ENCODE data around the gene NAV2. TPM values are rescaled to one million over a fixed set of nuclear protein-coding genes. Genes with fewer than 3 reads are reported as not detected.
A peak's percentile ranks its signal among the peaks of the same experiment; 100 is the strongest.

Gene NAV2
- total and polyA plus RNA-seq, 5 experiments from 2014 or later = 0.06 to 4.2 (median 1.1) TPM; not detected in 1

- H3K9me3 Mint-ChIP-seq = no peaks in the 10 kb centered on the region
- peaks cover 0 to 5% (median 0%) of the 10 kb centered on the region in 4 donors for H3K4me1 Mint-ChIP-seq
- ATAC-seq (no peak), DNase-seq (no peak)
- H3K36me3 Mint-ChIP-seq = peaks cover 0 to 2% (median 0%) of the 10 kb centered on the region in 3 donors
- H3K27ac Mint-ChIP-seq = no peak overlapping the region
- H3K4me3 Mint-ChIP-seq = no peak overlapping the region
- POLR2A ChIA-PET = no interaction called here
- H3K27me3 Mint-ChIP-seq = peaks cover 0 to 51% (median 9%) of the 10 kb centered on the region in 5 donors
These were observed 328.9 kb downstream of the NAV2 start for GRCh38 chr11:20041499-20041898.

GRCh38 chr11:20042045-20042639 lies 329.5 kb downstream of the NAV2 start:
- no peak for DNase-seq
- Mint-ChIP-seq H3K4me1 (peaks cover 0 to 9% (median 0%) of the 10 kb centered on the region in 4 donors), H3K4me3 (no peak overlapping the region), H3K27me3 (peaks cover 0 to 51% (median 5%) of the 10 kb centered on the region in 5 donors), H3K9me3 (no peaks in the 10 kb centered on the region), H3K36me3 (peaks cover 0 to 1% (median 0%) of the 10 kb centered on the region in 3 donors), H3K27ac (no peak overlapping the region)
- no peak for ATAC-seq
- POLR2A ChIA-PET = no interaction called here

GRCh38 chr11:20042811-20043341 lies 330.2 kb downstream of the NAV2 start:
- ATAC-seq = no peak
- H3K27ac Mint-ChIP-seq = no peak overlapping the region
- DNase-seq = no peak

GRCh38 chr11:20043992-20044391 lies 331.4 kb downstream of the NAV2 start:
- no peak for ATAC-seq
- Mint-ChIP-seq H3K9me3 (no peaks in the 10 kb centered on the region), H3K27ac (peak overlapping the region in 1 of 10 donors; percentile 25), H3K4me3 (no peak overlapping the region), H3K36me3 (no peaks in the 10 kb centered on the region), H3K4me1 (peaks cover 0 to 13% (median 0%) of the 10 kb centered on the region in 4 donors), H3K27me3 (peaks cover 0 to 41% (median 6%) of the 10 kb centered on the region in 5 donors)
- POLR2A ChIA-PET = no interaction called here
- no peak for DNase-seq

More at GRCh38 chr11:20042811-20043341, 330.2 kb downstream of the NAV2 start:
- H3K27me3 Mint-ChIP-seq = peaks cover 0 to 51% (median 4%) of the 10 kb centered on the region in 5 donors
- H3K36me3 Mint-ChIP-seq = no peaks in the 10 kb centered on the region
- H3K9me3 Mint-ChIP-seq = no peaks in the 10 kb centered on the region
- H3K4me1 Mint-ChIP-seq = peaks cover 0 to 10% (median 0%) of the 10 kb centered on the region in 4 donors
- H3K4me3 Mint-ChIP-seq = no peak overlapping the region
- POLR2A ChIA-PET = no interaction called here

DNA sequence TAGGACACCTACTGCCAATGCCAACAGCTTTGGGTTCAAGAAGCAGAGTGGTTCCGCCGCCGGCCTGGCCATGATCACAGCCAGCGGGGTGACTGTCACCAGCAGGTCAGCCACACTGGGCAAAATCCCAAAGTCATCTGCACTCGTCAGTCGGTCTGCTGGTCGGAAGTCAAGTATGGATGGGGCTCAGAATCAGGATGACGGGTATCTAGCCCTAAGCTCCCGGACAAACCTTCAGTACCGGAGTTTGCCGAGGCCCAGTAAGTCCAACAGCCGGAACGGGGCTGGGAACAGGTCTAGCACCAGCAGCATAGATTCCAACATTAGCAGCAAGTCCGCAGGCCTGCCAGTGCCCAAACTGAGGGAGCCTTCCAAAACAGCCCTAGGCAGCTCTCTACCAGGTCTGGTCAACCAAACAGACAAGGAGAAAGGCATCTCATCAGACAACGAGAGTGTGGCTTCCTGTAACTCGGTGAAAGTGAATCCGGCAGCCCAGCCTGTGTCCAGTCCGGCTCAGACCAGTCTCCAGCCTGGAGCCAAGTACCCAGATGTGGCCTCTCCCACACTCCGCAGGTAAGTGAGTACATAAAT lies 332.6 kb downstream of the NAV2 start:
- peaks cover 0 to 1% (median 0%) of the 10 kb centered on the region in 3 donors for H3K36me3 Mint-ChIP-seq
- no peak overlapping the region for H3K4me3 Mint-ChIP-seq
- H3K27me3 Mint-ChIP-seq = peaks cover 0 to 29% (median 5%) of the 10 kb centered on the region in 5 donors
- no peak overlapping the region for H3K27ac Mint-ChIP-seq
- ATAC-seq (no peak), DNase-seq (no peak)
- peaks cover 0 to 13% (median 0%) of the 10 kb centered on the region in 4 donors for H3K4me1 Mint-ChIP-seq
- H3K9me3 Mint-ChIP-seq = no peaks in the 10 kb centered on the region
- POLR2A ChIA-PET = no interaction called here

DNA sequence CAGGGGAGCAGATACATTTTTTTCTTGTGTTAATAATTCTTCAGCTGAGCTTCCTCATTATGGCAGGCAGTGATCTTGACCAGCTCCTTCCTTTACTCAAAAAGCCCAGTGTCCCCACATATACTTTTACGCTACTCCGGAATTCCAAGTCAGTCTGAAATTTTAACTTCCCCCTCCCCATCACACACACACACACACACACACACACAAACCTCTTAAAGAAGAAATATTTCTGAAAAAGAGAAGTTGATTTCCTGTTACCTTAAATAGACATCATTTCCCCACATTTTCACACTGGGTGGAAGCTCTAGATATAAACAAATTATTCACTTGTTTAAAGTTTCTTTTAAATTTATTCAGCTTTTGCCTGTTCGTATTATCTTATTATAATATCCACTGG lies 333.8 kb downstream of the NAV2 start:
- Mint-ChIP-seq H3K4me3 (no peak overlapping the region), H3K27me3 (peaks cover 0 to 22% (median 5%) of the 10 kb centered on the region in 5 donors), H3K4me1 (peaks cover 0 to 13% (median 0%) of the 10 kb centered on the region in 4 donors), H3K36me3 (peaks cover 0 to 1% (median 0%) of the 10 kb centered on the region in 3 donors), H3K27ac (peak overlapping the region in 1 of 10 donors; percentile 6), H3K9me3 (no peaks in the 10 kb centered on the region)
- DNase-seq (no peak), ATAC-seq (no peak)
- POLR2A ChIA-PET = no interaction called here

GRCh38 chr11:20047006-20047768 lies 334.6 kb downstream of the NAV2 start:
- peaks cover 0 to 13% (median 0%) of the 10 kb centered on the region in 4 donors for H3K4me1 Mint-ChIP-seq
- peaks cover 0 to 14% (median 5%) of the 10 kb centered on the region in 5 donors for H3K27me3 Mint-ChIP-seq
- H3K4me3 Mint-ChIP-seq = no peak overlapping the region
- peaks cover 0 to 1% (median 0%) of the 10 kb centered on the region in 3 donors for H3K36me3 Mint-ChIP-seq
- DNase-seq (no peak), ATAC-seq (no peak)
- H3K27ac Mint-ChIP-seq = no peak overlapping the region
- POLR2A ChIA-PET = no interaction called here
- no peaks in the 10 kb centered on the region for H3K9me3 Mint-ChIP-seq

DNA sequence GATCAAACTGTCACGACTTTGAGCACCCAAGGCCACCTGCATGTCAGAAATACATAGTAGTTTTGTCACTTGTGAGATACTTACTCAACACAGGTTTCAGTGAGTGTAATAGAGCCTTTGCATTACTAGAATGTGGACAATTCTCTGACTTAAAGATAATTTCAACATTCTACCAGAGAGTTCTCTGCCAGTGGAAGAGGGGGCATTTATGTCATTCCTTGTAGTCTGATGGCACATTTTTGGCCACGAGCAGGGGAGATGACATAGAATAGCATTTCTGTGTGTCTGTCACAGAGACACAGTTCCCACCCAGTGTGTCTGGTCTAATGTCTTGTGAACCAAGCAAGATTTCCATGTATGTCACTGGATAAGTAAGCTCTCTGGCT lies 335.1 kb downstream of the NAV2 start:
- no peak for DNase-seq
- Mint-ChIP-seq H3K4me1 (peaks cover 0 to 13% (median 0%) of the 10 kb centered on the region in 4 donors), H3K27ac (no peak overlapping the region), H3K36me3 (peaks cover 0 to 1% (median 0%) of the 10 kb centered on the region in 3 donors), H3K9me3 (no peaks in the 10 kb centered on the region), H3K27me3 (peaks cover 0 to 14% (median 5%) of the 10 kb centered on the region in 5 donors), H3K4me3 (no peak overlapping the region)
- ATAC-seq = no peak
- POLR2A ChIA-PET = no interaction called here

DNA sequence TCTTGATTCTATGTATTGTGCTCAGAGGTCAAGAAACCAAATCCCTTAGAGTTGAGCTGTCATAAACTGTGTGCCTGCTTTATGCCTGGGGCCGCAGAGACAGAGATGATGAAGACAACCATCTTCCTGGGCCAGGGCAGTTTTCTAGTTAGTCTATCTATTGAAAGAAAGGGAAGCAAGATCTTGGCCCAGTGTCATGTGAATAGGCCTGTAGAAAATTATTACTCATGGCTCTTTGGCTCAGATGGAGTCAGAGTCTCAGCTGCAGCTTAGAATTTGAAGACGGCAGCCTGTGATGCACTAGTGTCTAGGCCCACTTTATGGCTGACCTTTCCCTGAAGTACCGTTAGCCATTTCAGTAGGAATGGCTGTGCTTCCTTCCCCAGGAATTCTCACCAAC lies 335.6 kb downstream of the NAV2 start:
- H3K4me1 Mint-ChIP-seq = peaks cover 0 to 13% (median 0%) of the 10 kb centered on the region in 4 donors
- DNase-seq (no peak), ATAC-seq (no peak)
- H3K27me3 Mint-ChIP-seq = peaks cover 0 to 11% (median 3%) of the 10 kb centered on the region in 5 donors
- no peak overlapping the region for H3K27ac Mint-ChIP-seq
- H3K4me3 Mint-ChIP-seq = no peak overlapping the region
- POLR2A ChIA-PET = no interaction called here
- H3K36me3 Mint-ChIP-seq = peaks cover 0 to 1% (median 0%) of the 10 kb centered on the region in 3 donors
- no peaks in the 10 kb centered on the region for H3K9me3 Mint-ChIP-seq

- Mint-ChIP-seq H3K9me3 (no peaks in the 10 kb centered on the region), H3K27ac (no peak overlapping the region), H3K4me3 (no peak overlapping the region), H3K36me3 (peaks cover 0 to 1% (median 0%) of the 10 kb centered on the region in 3 donors), H3K27me3 (peaks cover 0 to 8% (median 1%) of the 10 kb centered on the region in 5 donors), H3K4me1 (peaks cover 0 to 13% (median 0%) of the 10 kb centered on the region in 4 donors)
- no peak for ATAC-seq
- DNase-seq = no peak
- POLR2A ChIA-PET = no interaction called here
These were observed 336.1 kb downstream of the NAV2 start for GRCh38 chr11:20048707-20049106.

GRCh38 chr11:20049231-20049630 lies 336.6 kb downstream of the NAV2 start:
- peaks cover 0 to 13% (median 0%) of the 10 kb centered on the region in 4 donors for H3K4me1 Mint-ChIP-seq
- POLR2A ChIA-PET = no interaction called here
- peaks cover 0 to 1% (median 0%) of the 10 kb centered on the region in 3 donors for H3K36me3 Mint-ChIP-seq
- no peak overlapping the region for H3K4me3 Mint-ChIP-seq
- no peaks in the 10 kb centered on the region for H3K9me3 Mint-ChIP-seq
- ATAC-seq (no peak), DNase-seq (no peak)
- no peak overlapping the region for H3K27ac Mint-ChIP-seq
- peaks cover 0 to 8% (median 1%) of the 10 kb centered on the region in 5 donors for H3K27me3 Mint-ChIP-seq

- Mint-ChIP-seq H3K36me3 (peaks cover 0 to 1% (median 0%) of the 10 kb centered on the region in 3 donors), H3K4me3 (no peak overlapping the region), H3K27ac (peak overlapping the region in 1 of 10 donors; percentile 30), H3K27me3 (peaks cover 0 to 8% (median 1%) of the 10 kb centered on the region in 5 donors), H3K4me1 (peaks cover 0 to 13% (median 0%) of the 10 kb centered on the region in 4 donors), H3K9me3 (no peaks in the 10 kb centered on the region)
- DNase-seq (no peak), ATAC-seq (no peak)
- POLR2A ChIA-PET = no interaction called here
These were observed 337.4 kb downstream of the NAV2 start for GRCh38 chr11:20050048-20050447.
